ENCODE measurements around the gene ARHGEF25. TPM values are rescaled to one million over a fixed set of nuclear protein-coding genes. Genes with fewer than 3 reads are reported as not detected.

The ARHGEF25 gene
- total and polyA plus RNA-seq, 2 of the 13 experiments (the other 11 are each of a cell fraction or from before 2014, with no cell fraction given), result 11.5 to 12.5 TPM

DNA sequence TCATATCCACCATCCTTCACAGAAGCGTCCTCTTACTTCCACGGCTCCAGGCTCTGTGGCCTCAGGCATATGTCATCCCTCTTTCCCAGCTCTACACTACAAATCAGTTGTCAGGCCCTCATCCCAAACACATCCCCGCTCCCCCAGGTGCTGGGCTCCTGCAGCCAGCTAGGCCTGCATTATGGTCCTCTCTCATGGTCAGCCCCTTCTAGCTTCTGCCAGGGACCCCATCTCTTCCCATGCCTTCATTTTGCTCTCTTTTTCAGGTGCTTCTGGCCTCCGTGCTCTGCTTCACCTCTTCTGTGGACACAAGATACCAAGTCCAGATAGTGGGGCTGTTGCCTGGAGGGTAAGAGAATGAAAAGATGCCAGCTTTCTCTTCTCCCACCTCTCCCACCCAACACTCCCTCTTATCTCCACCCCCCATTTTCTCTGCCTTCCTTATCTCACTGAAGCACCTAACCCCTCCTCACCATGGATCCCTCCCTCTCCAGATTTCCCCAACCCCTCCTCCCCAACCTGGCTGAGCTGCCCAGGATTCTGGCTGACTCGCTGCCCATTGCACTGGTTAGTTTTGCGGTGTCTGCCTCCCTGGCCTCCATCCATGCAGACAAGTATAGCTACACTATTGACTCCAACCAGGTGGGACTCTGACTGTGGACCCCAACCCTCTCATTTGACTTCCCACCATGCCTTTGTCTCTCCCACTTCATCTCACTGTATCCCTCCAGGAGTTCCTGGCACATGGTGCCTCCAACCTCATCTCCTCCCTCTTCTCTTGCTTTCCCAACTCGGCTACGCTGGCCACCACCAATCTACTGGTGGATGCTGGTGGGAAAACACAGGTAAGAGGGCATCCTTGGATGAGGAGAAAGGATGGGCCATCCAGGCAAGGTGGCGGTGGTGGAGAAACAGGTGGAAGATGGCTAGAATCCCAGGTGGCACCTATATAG lies 11.3 kb downstream of the ARHGEF25 start:
- 42% methylated on average over 9 of the region's 9 CpGs for WGBS (ENCODE audit: low lambda C conversion rate)
- in situ Hi-C loops (cut with HindIII; ENCODE audit: extremely low pct_ligation_motif_present, low pct_unique_long_range_greater_than_20kb), result loop anchor here (5.0 kb wide), 1 partner anchor 40 kb away; no protein-coding TSS in a partner anchor
- peaks cover 16 to 50% of the 10 kb centered on the region in 2 experiments for H3K27me3 ChIP-seq (ENCODE audit: control insufficient read depth in 1 of 2, insufficient read depth in 2 of 2, low read length in 2 of 2)

DNA sequence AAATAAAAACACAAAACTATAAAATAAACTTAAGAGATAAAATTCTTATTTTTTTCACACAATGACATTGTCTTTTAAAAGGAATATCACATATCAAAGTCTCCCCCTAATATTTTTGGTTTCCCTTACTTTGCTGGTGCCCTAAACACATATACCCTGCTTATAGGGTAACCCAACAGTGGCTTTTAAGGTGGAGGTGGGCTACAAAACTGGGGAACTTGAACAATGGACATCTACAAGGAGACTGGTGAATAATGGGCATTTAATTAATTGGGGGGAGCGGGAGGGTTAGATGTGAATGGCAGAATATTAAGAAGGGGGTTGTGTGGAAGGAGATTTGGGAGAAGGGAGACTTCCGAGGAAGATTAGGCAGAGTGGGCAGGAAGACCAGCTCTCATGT lies 12.2 kb downstream of the ARHGEF25 start:
- in situ Hi-C loops (cut with HindIII; ENCODE audit: extremely low pct_ligation_motif_present, low pct_unique_long_range_greater_than_20kb), result loop anchor here (5.0 kb wide), 1 partner anchor 41 kb away; no protein-coding TSS in a partner anchor
- Histone ChIP-seq H3K27me3 (ENCODE audit: control insufficient read depth in 1 of 2, insufficient read depth in 2 of 2, low read length in 2 of 2) (peaks cover 16 to 50% of the 10 kb centered on the region in 2 experiments), H3K4me3 (replicated peaks in 1 of 3; ENCODE audit: insufficient read depth in 1 of 3, low read depth in 2 of 3, low read length in 3 of 3) (no peak overlapping the region), H3K27ac (ENCODE audit: extremely low read length, insufficient read depth, low read length) (no peak overlapping the region), H3K4me1 (ENCODE audit: insufficient read depth, low read length) (peaks cover 47% of the 10 kb centered on the region), H2AFZ (ENCODE audit: low read length) (no peak overlapping the region), H3K4me2 (ENCODE audit: low read depth, low read length) (no peak overlapping the region), H3K9me3 (ENCODE audit: low read length) (no peaks in the 10 kb centered on the region), H3K9ac (ENCODE audit: insufficient read depth, low read depth, low read length) (no peak overlapping the region), H4K20me1 (ENCODE audit: insufficient read depth, low read length) (no peaks in the 10 kb centered on the region), H3K36me3 (replicated peaks in 1 of 2; ENCODE audit: control insufficient read depth in 1 of 2, insufficient read depth in 2 of 2, low read length in 2 of 2) (no peaks in the 10 kb centered on the region), H3K79me2 (ENCODE audit: insufficient read depth, low read length) (no peaks in the 10 kb centered on the region)
- POLR2A ChIA-PET, result no interaction called here
- intact Hi-C loops (cut with micrococcal nuclease; ENCODE audit: unreplicated experiment), result loop anchor here (5.0 kb wide), 1 partner anchor 101 kb away; the partner anchor contains the start of genes DDIT3 and MBD6
- no peak for ATAC-seq
- no peak for DNase-seq (ENCODE audit: low spot score)
- FAIRE-seq, result no peak
- WGBS (ENCODE audit: low lambda C conversion rate), result 46% methylated on average over 2 of the region's 2 CpGs
- TF ChIP-seq ZNF501 (CRISPR knock-in tag; IDR thresholded peaks at IDR 0.05) (no peak), PLRG1 (conservative IDR thresholded peaks at IDR 0.05) (no peak), KAT7 (CRISPR knock-in tag; IDR thresholded peaks at IDR 0.05; ENCODE audit: borderline replicate concordance) (no peak), SP1 (IDR thresholded peaks at IDR 0.05) (no peak), SP1 (CRISPR knock-in tag; IDR thresholded peaks at IDR 0.05) (no peak), MTF2 (CRISPR knock-in tag; IDR thresholded peaks at IDR 0.05; ENCODE audit: borderline replicate concordance) (no peak), CHCHD3 (CRISPR knock-in tag; IDR thresholded peaks at IDR 0.05) (no peak), KAT2B (IDR thresholded peaks at IDR 0.05; ENCODE audit: borderline replicate concordance, low read depth, low read length) (no peak), ZNF737 (CRISPR knock-in tag; IDR thresholded peaks at IDR 0.05; ENCODE audit: borderline replicate concordance) (no peak)
- TF ChIP-seq, protein P1, sequence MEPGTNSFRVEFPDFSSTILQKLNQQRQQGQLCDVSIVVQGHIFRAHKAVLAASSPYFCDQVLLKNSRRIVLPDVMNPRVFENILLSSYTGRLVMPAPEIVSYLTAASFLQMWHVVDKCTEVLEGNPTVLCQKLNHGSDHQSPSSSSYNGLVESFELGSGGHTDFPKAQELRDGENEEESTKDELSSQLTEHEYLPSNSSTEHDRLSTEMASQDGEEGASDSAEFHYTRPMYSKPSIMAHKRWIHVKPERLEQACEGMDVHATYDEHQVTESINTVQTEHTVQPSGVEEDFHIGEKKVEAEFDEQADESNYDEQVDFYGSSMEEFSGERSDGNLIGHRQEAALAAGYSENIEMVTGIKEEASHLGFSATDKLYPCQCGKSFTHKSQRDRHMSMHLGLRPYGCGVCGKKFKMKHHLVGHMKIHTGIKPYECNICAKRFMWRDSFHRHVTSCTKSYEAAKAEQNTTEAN (CRISPR knock-in tag; conservative IDR thresholded peaks at IDR 0.05), result no peak
- TF ChIP-seq, protein P2, sequence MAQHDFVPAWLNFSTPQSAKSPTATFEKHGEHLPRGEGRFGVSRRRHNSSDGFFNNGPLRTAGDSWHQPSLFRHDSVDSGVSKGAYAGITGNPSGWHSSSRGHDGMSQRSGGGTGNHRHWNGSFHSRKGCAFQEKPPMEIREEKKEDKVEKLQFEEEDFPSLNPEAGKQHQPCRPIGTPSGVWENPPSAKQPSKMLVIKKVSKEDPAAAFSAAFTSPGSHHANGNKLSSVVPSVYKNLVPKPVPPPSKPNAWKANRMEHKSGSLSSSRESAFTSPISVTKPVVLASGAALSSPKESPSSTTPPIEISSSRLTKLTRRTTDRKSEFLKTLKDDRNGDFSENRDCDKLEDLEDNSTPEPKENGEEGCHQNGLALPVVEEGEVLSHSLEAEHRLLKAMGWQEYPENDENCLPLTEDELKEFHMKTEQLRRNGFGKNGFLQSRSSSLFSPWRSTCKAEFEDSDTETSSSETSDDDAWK (CRISPR knock-in tag; IDR thresholded peaks at IDR 0.05), result no peak
- BruUV-seq (replicated peaks), result no TSS peak
- CTCF ChIA-PET (ENCODE audit: low intra/inter-chr PET ratio, low total read pairs), result interaction anchor here (1.3 kb wide), 1 partner anchor 40 kb away, joined by 3 read pairs; no protein-coding TSS in a partner anchor

More for the DNA sequence above, 11.3 kb downstream of the ARHGEF25 start:
- CTCF ChIA-PET (ENCODE audit: low intra/inter-chr PET ratio, low total read pairs), result interaction anchor here (1.2 to 4.2 kb wide), 2 partner anchors 39 to 131 kb away, joined by 3 to 53 read pairs; no protein-coding TSS in a partner anchor
- no peak for TF ChIP-seq XRCC5 (optimal IDR thresholded peaks at IDR 0.05; ENCODE audit: low read length)
- TF ChIP-seq, protein P3, sequence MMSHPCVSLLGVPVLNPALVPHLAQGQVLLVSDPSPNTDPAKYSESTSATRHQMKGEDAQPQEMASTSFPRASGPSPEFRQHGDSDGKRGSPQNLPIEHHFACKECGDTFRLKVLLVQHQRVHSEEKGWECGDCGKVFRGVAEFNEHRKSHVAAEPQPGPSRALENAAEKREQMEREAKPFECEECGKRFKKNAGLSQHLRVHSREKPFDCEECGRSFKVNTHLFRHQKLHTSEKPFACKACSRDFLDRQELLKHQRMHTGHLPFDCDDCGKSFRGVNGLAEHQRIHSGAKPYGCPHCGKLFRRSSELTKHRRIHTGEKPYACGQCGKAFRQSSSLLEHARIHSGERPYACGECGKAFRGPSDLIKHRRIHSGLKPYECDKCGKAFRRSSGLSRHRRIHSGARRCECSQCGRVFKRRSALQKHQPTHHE (CRISPR knock-in tag; IDR thresholded peaks at IDR 0.05; ENCODE audit: borderline replicate concordance), result 0 out of 2 replicates have a peak, but pooled peaks have one; percentile 11
- FAIRE-seq (no peak), DNase-seq (ENCODE audit: low spot score) (no peak), ATAC-seq (no peak)
- intact Hi-C loops (cut with micrococcal nuclease; ENCODE audit: unreplicated experiment), result loop anchor here (5.0 kb wide), 1 partner anchor 100 kb away; the partner anchor contains the start of genes DDIT3 and MBD6
- no peaks in the 10 kb centered on the region for H3K9me3 ChIP-seq (ENCODE audit: low read length)
- H3K79me2 ChIP-seq (ENCODE audit: insufficient read depth, low read length), result no peaks in the 10 kb centered on the region
- POLR2A ChIA-PET, result interaction anchor here (0.6 kb wide), 1 partner anchor 10 kb away, joined by 3 read pairs; the partner anchor contains the start of gene B4GALNT1
- peaks cover 47% of the 10 kb centered on the region for H3K4me1 ChIP-seq (ENCODE audit: insufficient read depth, low read length)
- no peak overlapping the region for H3K27ac ChIP-seq (ENCODE audit: extremely low read length, insufficient read depth, low read length)
- peak overlapping the region; percentile 85; the same call in 1 of the 2 replicates for H3K4me2 ChIP-seq (ENCODE audit: low read depth, low read length)
- H3K9ac ChIP-seq (ENCODE audit: insufficient read depth, low read depth, low read length), result no peak overlapping the region
- BruUV-seq (replicated peaks), result no TSS peak
- no peaks in the 10 kb centered on the region for H3K36me3 ChIP-seq (replicated peaks in 1 of 2; ENCODE audit: control insufficient read depth in 1 of 2, insufficient read depth in 2 of 2, low read length in 2 of 2)
- H4K20me1 ChIP-seq (ENCODE audit: insufficient read depth, low read length), result no peaks in the 10 kb centered on the region
- H3K4me3 ChIP-seq (replicated peaks in 1 of 3; ENCODE audit: insufficient read depth in 1 of 3, low read depth in 2 of 3, low read length in 3 of 3), result no peak overlapping the region
- no peak overlapping the region for H2AFZ ChIP-seq (ENCODE audit: low read length)
